GM23338 (cell line): ENCODE measurements around the gene CORO1C. TPM values are rescaled to one million over a fixed set of nuclear protein-coding genes. Genes with fewer than 3 reads are reported as not detected.
"Not testable (repeated sequence)": the region's sequence is repeated elsewhere in the genome, so short reads cannot be mapped to it uniquely, and the experiment has no call there.

ENCODE experiments used
- ATAC-seq: fragments of 200-7000 bp; cut with Tn5 transposase; 3 replicates; pipeline ENCODE4 v1.9.1; 2020
- DNase-seq: peaks from one replicate; pipeline ENCODE4 v3.0.0-alpha.2; 2015; ENCODE audit warnings: low spot score
- H2AFZ ChIP-seq: fragments of 200-600 bp; sonication (generic); 2 replicates; pipeline ENCODE4 v1.8.0; 2016; ENCODE audit warnings: antibody characterized with exemption, mild to moderate bottlenecking, moderate library complexity
- H3F3A ChIP-seq: fragments of 200-600 bp; sonication (generic); replicated peaks from 2 replicates; pipeline ENCODE4 v1.8.0; 2017; ENCODE audit warnings: antibody characterized with exemption, mixed run types, low read depth
- H3K27ac ChIP-seq: fragments of 200-600 bp; sonication (generic); 2 replicates; pipeline ENCODE4 v1.6.1; 2016; ENCODE audit warnings: low read depth
- H3K27me3 ChIP-seq: fragments of 200-600 bp; sonication (generic); 2 replicates; pipeline ENCODE4 v1.8.0; 2016; ENCODE audit warnings: mild to moderate bottlenecking, mixed run types, moderate library complexity; ENCODE audit not compliant: insufficient read depth
- H3K36me3 ChIP-seq: fragments of 200-600 bp; sonication (generic); 2 replicates; pipeline ENCODE4 v1.8.0; 2016; ENCODE audit warnings: mild to moderate bottlenecking; ENCODE audit not compliant: insufficient read depth
- H3K4me1 ChIP-seq: fragments of 200-600 bp; sonication (generic); 2 replicates; pipeline ENCODE4 v1.8.0; 2016; ENCODE audit warnings: mild to moderate bottlenecking, moderate library complexity; ENCODE audit not compliant: insufficient read depth
- H3K4me2 ChIP-seq: fragments of 200-600 bp; sonication (generic); 2 replicates; pipeline ENCODE4 v1.7.1; 2017; ENCODE audit warnings: mixed run types
- H3K4me3 ChIP-seq: fragments of 200-600 bp; sonication (generic); 2 replicates; pipeline ENCODE4 v1.6.1; 2016; ENCODE audit warnings: mixed run types
- H3K79me2 ChIP-seq: fragments of 200-600 bp; sonication (generic); replicated peaks from 2 replicates; pipeline ENCODE4 v1.8.0; 2017; ENCODE audit warnings: mild to moderate bottlenecking; ENCODE audit not compliant: insufficient read depth
- H3K9me2 ChIP-seq: fragments of 200-600 bp; sonication (generic); 2 replicates; pipeline ENCODE4 v1.8.0; 2017; ENCODE audit not compliant: insufficient read depth
- H4K20me1 ChIP-seq: fragments of 200-600 bp; sonication (generic); replicated peaks from 2 replicates; pipeline ENCODE4 v1.8.0; 2017; ENCODE audit warnings: mild to moderate bottlenecking; ENCODE audit not compliant: insufficient read depth
- H3K27ac Mint-ChIP-seq: 2 replicates; pipeline ENCODE4 v1.8.0; 2020; ENCODE audit warnings: inconsistent platforms, mild to moderate bottlenecking, moderate library complexity, mixed read lengths
- H3K27me3 Mint-ChIP-seq: 3 replicates; pipeline ENCODE4 v1.8.0; 2022; ENCODE audit warnings: low read depth, mild to moderate bottlenecking, moderate library complexity, mixed read lengths, inconsistent platforms; ENCODE audit not compliant: insufficient read depth, poor library complexity
- H3K36me3 Mint-ChIP-seq: 3 replicates; pipeline ENCODE4 v1.8.0; 2021; ENCODE audit warnings: low read depth, mild to moderate bottlenecking, inconsistent platforms, moderate library complexity, mixed read lengths
- H3K4me1 Mint-ChIP-seq: 3 replicates; pipeline ENCODE4 v1.8.0; 2020; ENCODE audit warnings: mild to moderate bottlenecking, inconsistent platforms, mixed read lengths
- H3K4me3 Mint-ChIP-seq: 3 replicates; pipeline ENCODE4 v1.8.0; 2021; ENCODE audit warnings: moderate library complexity, mild to moderate bottlenecking, inconsistent platforms, mixed read lengths
- H3K9me3 Mint-ChIP-seq: 3 replicates; pipeline ENCODE4 v1.8.0; 2020; ENCODE audit warnings: moderate library complexity, mild to moderate bottlenecking, inconsistent platforms, mixed read lengths
- CREB1 ChIP-seq: fragments of 250-450 bp; sonication (Bioruptor Pico); IDR thresholded peaks from 2 replicates; pipeline ENCODE4 v1.5.0; 2020; ENCODE audit warnings: low read depth, mild to moderate bottlenecking, moderate library complexity
- EZH2 ChIP-seq: fragments of 200-600 bp; sonication (generic); IDR thresholded peaks from one replicate; pipeline ENCODE4 v1.8.0; 2017; ENCODE audit warnings: antibody characterized with exemption, mild to moderate bottlenecking, low read depth; ENCODE audit not compliant: unreplicated experiment
- EZH2phosphoT487 ChIP-seq: fragments of 200-600 bp; sonication (generic); IDR thresholded peaks from one replicate; pipeline ENCODE4 v1.8.1; 2018; ENCODE audit warnings: antibody characterized with exemption; ENCODE audit not compliant: unreplicated experiment
- JUNB ChIP-seq: IDR thresholded peaks from one replicate; pipeline ENCODE4 v1.6.1; 2016; ENCODE audit warnings: antibody characterized with exemption; ENCODE audit not compliant: unreplicated experiment
- POLR2AphosphoS5 ChIP-seq: IDR thresholded peaks from 2 replicates; pipeline ENCODE4 v1.6.1; 2016; ENCODE audit warnings: antibody characterized with exemption, low read depth
- STAT1 ChIP-seq: IDR thresholded peaks from one replicate; pipeline ENCODE4 v1.6.1; 2016; ENCODE audit warnings: antibody characterized with exemption; ENCODE audit not compliant: unreplicated experiment
- ZNF114 ChIP-seq: fragments of 250-450 bp; sonication (Bioruptor Pico); IDR thresholded peaks from 2 replicates; pipeline ENCODE4 v1.5.0; 2020; ENCODE audit warnings: mild to moderate bottlenecking, moderate library complexity
- ZNF331 ChIP-seq: fragments of 250-450 bp; sonication (Bioruptor Pico); IDR thresholded peaks from 2 replicates; pipeline ENCODE4 v1.5.0; 2020; ENCODE audit warnings: low read depth, mild to moderate bottlenecking, moderate library complexity
- polyA plus RNA-seq: library from polyadenylated mRNA; unstranded; fragments of >200 nt; fragmentation: Nextera tagmentation; extraction: Ambion mirVana; gene quantifications from 2 replicates; pipeline ENCODE4 v1.2.1, GENCODE V29; 2016
- total RNA-seq: library from RNA; depleted of rRNA; stranded (reverse); fragments of >200 nt; shearing (Covaris generic); gene quantifications from 2 replicates; pipeline ENCODE4 v1.2.3, GENCODE V29; 2014
- TF ChIP-seq, protein P1 (sequence below), 2 experiments: fragments of 200-600 bp in 1 of 2; sonication (generic) in 1 of 2; conservative IDR thresholded peaks; 2 replicates each; pipeline versions ENCODE4 v1.5.1 to v1.6.1; 2016 to 2017; ENCODE audit warnings: antibody characterized with exemption in 2 of 2, low read depth in 2 of 2, mild to moderate bottlenecking in 2 of 2, moderate library complexity in 1 of 2
- TF ChIP-seq, protein P2 (sequence below): IDR thresholded peaks from 2 replicates; pipeline ENCODE4 v1.6.1; 2016; ENCODE audit warnings: antibody characterized with exemption
- TF ChIP-seq, protein P3 (sequence below): IDR thresholded peaks from one replicate; pipeline ENCODE4 v1.6.1; 2018; ENCODE audit warnings: antibody characterized with exemption; ENCODE audit not compliant: unreplicated experiment

The CORO1C gene
- total and polyA plus RNA-seq, 2 experiments from 2014 or later, result 59.2 to 89.5 TPM

DNA sequence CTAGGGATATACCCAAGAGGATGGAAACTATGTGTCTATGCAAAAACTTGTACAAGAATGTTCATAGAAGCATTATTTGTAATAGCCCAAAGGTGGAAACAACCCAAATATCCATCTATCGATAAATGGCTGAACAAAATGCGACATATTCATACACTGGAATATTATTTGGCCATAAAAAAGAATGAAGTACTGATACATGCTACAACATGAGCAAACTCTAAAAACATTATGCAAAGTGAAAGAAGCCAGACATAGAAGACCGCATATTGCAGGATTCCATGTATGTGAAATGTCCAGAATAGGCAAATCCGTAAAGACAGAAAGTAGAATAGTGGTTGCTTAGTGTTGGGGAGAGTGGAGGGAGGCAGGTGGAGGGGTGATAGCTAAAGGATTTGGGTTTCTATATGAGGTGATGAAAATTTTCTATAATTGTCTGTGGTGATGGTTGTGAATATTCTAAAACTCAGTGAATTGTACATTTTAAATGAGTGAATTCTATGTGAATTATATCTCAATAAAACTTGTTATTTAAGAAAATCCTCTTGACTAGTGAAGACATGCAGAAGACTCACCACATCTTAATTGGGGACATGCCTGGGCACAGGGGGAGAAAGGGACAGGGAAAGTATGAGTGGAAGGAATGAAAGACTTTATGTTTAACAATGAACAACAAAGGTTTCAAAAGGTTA lies 67.8 kb downstream of the CORO1C start (continued):
- no peak for TF ChIP-seq STAT1
- no peak for TF ChIP-seq JUNB
- TF ChIP-seq, protein P1, sequence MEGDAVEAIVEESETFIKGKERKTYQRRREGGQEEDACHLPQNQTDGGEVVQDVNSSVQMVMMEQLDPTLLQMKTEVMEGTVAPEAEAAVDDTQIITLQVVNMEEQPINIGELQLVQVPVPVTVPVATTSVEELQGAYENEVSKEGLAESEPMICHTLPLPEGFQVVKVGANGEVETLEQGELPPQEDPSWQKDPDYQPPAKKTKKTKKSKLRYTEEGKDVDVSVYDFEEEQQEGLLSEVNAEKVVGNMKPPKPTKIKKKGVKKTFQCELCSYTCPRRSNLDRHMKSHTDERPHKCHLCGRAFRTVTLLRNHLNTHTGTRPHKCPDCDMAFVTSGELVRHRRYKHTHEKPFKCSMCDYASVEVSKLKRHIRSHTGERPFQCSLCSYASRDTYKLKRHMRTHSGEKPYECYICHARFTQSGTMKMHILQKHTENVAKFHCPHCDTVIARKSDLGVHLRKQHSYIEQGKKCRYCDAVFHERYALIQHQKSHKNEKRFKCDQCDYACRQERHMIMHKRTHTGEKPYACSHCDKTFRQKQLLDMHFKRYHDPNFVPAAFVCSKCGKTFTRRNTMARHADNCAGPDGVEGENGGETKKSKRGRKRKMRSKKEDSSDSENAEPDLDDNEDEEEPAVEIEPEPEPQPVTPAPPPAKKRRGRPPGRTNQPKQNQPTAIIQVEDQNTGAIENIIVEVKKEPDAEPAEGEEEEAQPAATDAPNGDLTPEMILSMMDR (conservative IDR thresholded peaks at IDR 0.05; ENCODE audit: low read depth in 2 of 2), result no peak
- TF ChIP-seq, protein P2, sequence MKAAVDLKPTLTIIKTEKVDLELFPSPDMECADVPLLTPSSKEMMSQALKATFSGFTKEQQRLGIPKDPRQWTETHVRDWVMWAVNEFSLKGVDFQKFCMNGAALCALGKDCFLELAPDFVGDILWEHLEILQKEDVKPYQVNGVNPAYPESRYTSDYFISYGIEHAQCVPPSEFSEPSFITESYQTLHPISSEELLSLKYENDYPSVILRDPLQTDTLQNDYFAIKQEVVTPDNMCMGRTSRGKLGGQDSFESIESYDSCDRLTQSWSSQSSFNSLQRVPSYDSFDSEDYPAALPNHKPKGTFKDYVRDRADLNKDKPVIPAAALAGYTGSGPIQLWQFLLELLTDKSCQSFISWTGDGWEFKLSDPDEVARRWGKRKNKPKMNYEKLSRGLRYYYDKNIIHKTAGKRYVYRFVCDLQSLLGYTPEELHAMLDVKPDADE, result no peak

DNA sequence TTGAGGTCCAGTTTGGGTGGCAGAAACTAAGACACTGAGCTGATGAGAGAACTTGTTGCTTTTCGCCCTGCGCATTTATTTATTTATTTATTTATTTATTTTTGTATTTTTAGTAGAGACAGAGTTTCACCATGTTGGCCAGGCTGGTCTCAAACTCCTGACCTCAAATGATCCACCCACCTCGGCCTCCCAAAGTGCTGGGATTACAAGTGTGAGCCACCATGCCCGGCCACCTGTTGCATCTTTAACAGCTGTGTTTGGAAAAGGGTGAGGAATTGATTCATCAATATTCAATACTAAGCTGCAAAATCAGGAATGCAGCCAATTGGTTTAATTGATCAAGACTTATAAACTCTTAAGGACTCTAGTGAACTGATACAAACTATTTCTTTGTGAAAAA lies 73.2 kb downstream of the CORO1C start:
- H3K79me2 ChIP-seq, H3K4me3 ChIP-seq, H3K27me3 ChIP-seq, DNase-seq, H3K9me3 Mint-ChIP-seq, H2AFZ ChIP-seq, H3F3A ChIP-seq, ATAC-seq, H4K20me1 ChIP-seq, H3K27me3 Mint-ChIP-seq, H3K27ac ChIP-seq, H3K27ac Mint-ChIP-seq, H3K9me2 ChIP-seq, H3K4me3 Mint-ChIP-seq, H3K4me2 ChIP-seq: not testable (repeated sequence)
- Mint-ChIP-seq H3K4me1 (peaks cover 18% of the 10 kb centered on the region), H3K36me3 (peaks cover 38% of the 10 kb centered on the region)
- H3K36me3 ChIP-seq, result peaks cover 11% of the 10 kb centered on the region
- H3K4me1 ChIP-seq, result peaks cover 18% of the 10 kb centered on the region

DNA sequence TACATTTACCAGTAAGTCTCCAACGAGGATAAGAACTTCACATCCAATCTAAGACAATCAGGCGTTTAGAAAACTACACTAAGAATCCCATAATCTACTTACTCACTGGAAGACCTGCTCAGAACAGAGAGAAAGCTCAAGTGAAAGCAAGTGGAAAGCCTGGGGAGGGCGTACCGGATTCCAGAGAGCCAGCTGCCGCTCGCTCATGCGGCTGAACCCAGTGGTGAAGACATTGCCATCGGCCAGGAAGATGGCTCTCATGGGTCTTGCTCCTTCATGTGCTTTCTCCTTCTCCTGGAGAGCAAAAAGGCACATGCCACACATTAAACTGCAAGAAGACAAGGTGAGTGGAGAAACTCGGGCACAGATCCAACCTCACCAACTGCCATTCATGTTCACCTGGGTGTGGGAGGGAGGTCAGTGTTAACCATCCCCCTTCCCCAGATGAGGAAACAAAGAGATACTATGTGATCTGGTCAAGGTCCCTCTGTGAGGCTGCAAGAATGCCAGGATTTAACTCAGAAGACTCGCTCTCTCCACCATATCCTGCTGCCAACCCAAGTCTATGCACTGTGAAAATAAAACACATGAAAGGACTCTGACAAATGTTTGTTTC lies 74.1 kb downstream of the CORO1C start:
- H3K9me2 ChIP-seq, result no peaks in the 10 kb centered on the region
- peaks cover 11% of the 10 kb centered on the region for H3K36me3 ChIP-seq
- H2AFZ ChIP-seq, result no peak overlapping the region
- peaks cover 38% of the 10 kb centered on the region for H3K36me3 Mint-ChIP-seq
- no peaks in the 10 kb centered on the region for H3K79me2 ChIP-seq
- H3K4me3 Mint-ChIP-seq, result no peak overlapping the region
- no peak overlapping the region for H3K4me3 ChIP-seq
- no peaks in the 10 kb centered on the region for H3K27me3 ChIP-seq
- no peaks in the 10 kb centered on the region for H3F3A ChIP-seq
- H3K4me1 Mint-ChIP-seq, result peaks cover 26% of the 10 kb centered on the region
- peaks cover 27% of the 10 kb centered on the region for H3K4me1 ChIP-seq
- H3K27ac ChIP-seq, result no peak overlapping the region
- H3K27ac Mint-ChIP-seq, result no peak overlapping the region
- H3K4me2 ChIP-seq, result no peak overlapping the region
- no peak for ATAC-seq
- no peaks in the 10 kb centered on the region for H4K20me1 ChIP-seq
- peaks cover 8% of the 10 kb centered on the region for H3K27me3 Mint-ChIP-seq
- no peak for DNase-seq
- peaks cover 8% of the 10 kb centered on the region; the same call in 2 of the 3 replicates for H3K9me3 Mint-ChIP-seq
- TF ChIP-seq ZNF114 (CRISPR knock-in tag) (no peak), POLR2AphosphoS5 (no peak), STAT1 (no peak), EZH2phosphoT487 (no peak), CREB1 (CRISPR knock-in tag) (no peak), EZH2 (no peak), JUNB (no peak), ZNF331 (no peak)
- TF ChIP-seq, protein P3, sequence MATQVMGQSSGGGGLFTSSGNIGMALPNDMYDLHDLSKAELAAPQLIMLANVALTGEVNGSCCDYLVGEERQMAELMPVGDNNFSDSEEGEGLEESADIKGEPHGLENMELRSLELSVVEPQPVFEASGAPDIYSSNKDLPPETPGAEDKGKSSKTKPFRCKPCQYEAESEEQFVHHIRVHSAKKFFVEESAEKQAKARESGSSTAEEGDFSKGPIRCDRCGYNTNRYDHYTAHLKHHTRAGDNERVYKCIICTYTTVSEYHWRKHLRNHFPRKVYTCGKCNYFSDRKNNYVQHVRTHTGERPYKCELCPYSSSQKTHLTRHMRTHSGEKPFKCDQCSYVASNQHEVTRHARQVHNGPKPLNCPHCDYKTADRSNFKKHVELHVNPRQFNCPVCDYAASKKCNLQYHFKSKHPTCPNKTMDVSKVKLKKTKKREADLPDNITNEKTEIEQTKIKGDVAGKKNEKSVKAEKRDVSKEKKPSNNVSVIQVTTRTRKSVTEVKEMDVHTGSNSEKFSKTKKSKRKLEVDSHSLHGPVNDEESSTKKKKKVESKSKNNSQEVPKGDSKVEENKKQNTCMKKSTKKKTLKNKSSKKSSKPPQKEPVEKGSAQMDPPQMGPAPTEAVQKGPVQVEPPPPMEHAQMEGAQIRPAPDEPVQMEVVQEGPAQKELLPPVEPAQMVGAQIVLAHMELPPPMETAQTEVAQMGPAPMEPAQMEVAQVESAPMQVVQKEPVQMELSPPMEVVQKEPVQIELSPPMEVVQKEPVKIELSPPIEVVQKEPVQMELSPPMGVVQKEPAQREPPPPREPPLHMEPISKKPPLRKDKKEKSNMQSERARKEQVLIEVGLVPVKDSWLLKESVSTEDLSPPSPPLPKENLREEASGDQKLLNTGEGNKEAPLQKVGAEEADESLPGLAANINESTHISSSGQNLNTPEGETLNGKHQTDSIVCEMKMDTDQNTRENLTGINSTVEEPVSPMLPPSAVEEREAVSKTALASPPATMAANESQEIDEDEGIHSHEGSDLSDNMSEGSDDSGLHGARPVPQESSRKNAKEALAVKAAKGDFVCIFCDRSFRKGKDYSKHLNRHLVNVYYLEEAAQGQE, result no peak
- TF ChIP-seq, protein P2, result no peak
- TF ChIP-seq, protein P1 (conservative IDR thresholded peaks at IDR 0.05; ENCODE audit: low read depth in 2 of 2), result no peak
